K562 (cell line): ENCODE data around the gene TMTC4. TPM values are rescaled to one million over a fixed set of nuclear protein-coding genes. Genes with fewer than 3 reads are reported as not detected.

Source experiments
- ATAC-seq: fragments of 200-7000 bp; cut with Tn5 transposase; 3 replicates; pipeline ENCODE4 v1.9.1; 2020; ENCODE audit warnings: moderate library complexity
- BruUV-seq: library from RNA; stranded (reverse); fragments of 400-500 nt; replicated peaks from 2 replicates; lab custom pipeline; 2021; lab: Mats Ljungman, UMichigan
- CTCF ChIA-PET: fragments of 300-600 bp; formaldehyde crosslinking; extraction: SDS; loops from one replicate; lab custom pipeline; 2021; ENCODE audit warnings: low intra/inter-chr PET ratio; lab: Yijun Ruan, JAX
- POLR2A ChIA-PET: fragments of 300-600, 350-650 bp; sonication (Branson Sonifier 250); formaldehyde crosslinking; extraction: SDS; loops from one replicate; lab custom pipeline; 2021; ENCODE audit warnings: antibody characterized with exemption, inconsistent platforms; lab: Yijun Ruan, JAX
- DNase-seq, 4 experiments: peaks; one replicate each; pipeline versions ENCODE4 v3.0.0 to v3.0.0-alpha.2; 2011 to 2018; ENCODE audit warnings: low spot score in 3 of 4, mixed read lengths in 3 of 4; ENCODE audit errors: extremely low read depth in 1 of 4
- FAIRE-seq: peaks from 2 replicates; lab custom pipeline; 2011; peaks lifted over from hg19 to GRCh38; lab: Jason Lieb, UNC
- H2AFZ ChIP-seq: 2 replicates; pipeline ENCODE4 v1.6.0; 2011; ENCODE audit warnings: low read depth, low read length, control low read depth, inconsistent platforms
- H3K27ac ChIP-seq: fragments of 200-600 bp; 3 replicates; pipeline ENCODE4 v1.8.0; 2011; ENCODE audit warnings: low read depth, mild to moderate bottlenecking, control low read depth, inconsistent platforms, low read length, moderate library complexity, mixed read lengths; ENCODE audit errors: extremely low read depth
- H3K27me3 ChIP-seq, 2 experiments: fragments of 300-600 bp in 1 of 2; 2 replicates in 1 of 2; 3 replicates in 1 of 2; pipeline versions ENCODE4 v1.6.0 to v1.8.0; 2011; ENCODE audit warnings: inconsistent platforms in 2 of 2, low read length in 2 of 2, mild to moderate bottlenecking in 1 of 2, mixed read lengths in 1 of 2, moderate library complexity in 1 of 2; ENCODE audit not compliant: control insufficient read depth in 2 of 2, insufficient read depth in 2 of 2
- H3K36me3 ChIP-seq: fragments of 300-600 bp; 3 replicates; pipeline ENCODE4 v1.8.0; 2011; ENCODE audit warnings: mild to moderate bottlenecking, low read length, inconsistent platforms; ENCODE audit not compliant: control insufficient read depth, insufficient read depth
- H3K4me1 ChIP-seq, 2 experiments: fragments of 200-600 bp in 1 of 2; replicated peaks in 1 of 2; 2 replicates in 1 of 2; 3 replicates in 1 of 2; pipeline versions ENCODE4 v1.5.1 to v1.8.0; 2011; ENCODE audit warnings: inconsistent platforms in 2 of 2, low read length in 2 of 2, mild to moderate bottlenecking in 1 of 2, mixed read lengths in 1 of 2, moderate library complexity in 1 of 2; ENCODE audit not compliant: control insufficient read depth in 2 of 2, insufficient read depth in 2 of 2
- H3K4me2 ChIP-seq: 2 replicates; pipeline ENCODE4 v1.6.1; 2011; ENCODE audit warnings: low read length, control low read depth, inconsistent platforms, mixed read lengths; ENCODE audit not compliant: insufficient read depth
- H3K4me3 ChIP-seq: fragments of 200-600 bp; sonication (generic), shearing (Covaris generic); 2 replicates; pipeline ENCODE4 v1.5.1; 2016; ENCODE audit warnings: control low read depth, inconsistent platforms
- H3K79me2 ChIP-seq: fragments of 200-600 bp; 3 replicates; pipeline ENCODE4 v1.8.0; 2011; ENCODE audit warnings: low read length, inconsistent platforms; ENCODE audit not compliant: control insufficient read depth, insufficient read depth
- H3K9ac ChIP-seq, 2 experiments: 2 replicates each; pipeline versions ENCODE4 v1.6.0 to v1.6.1; 2011; ENCODE audit warnings: low read depth in 2 of 2, low read length in 2 of 2, control low read depth in 1 of 2, inconsistent platforms in 1 of 2, mild to moderate bottlenecking in 1 of 2, mixed read lengths in 1 of 2; ENCODE audit not compliant: insufficient read depth in 1 of 2
- H3K9me1 ChIP-seq: one replicate; pipeline ENCODE4 v1.6.0; 2011; ENCODE audit warnings: inconsistent platforms, mild to moderate bottlenecking, low read length, moderate library complexity; ENCODE audit not compliant: control insufficient read depth, insufficient read depth
- H3K9me3 ChIP-seq: replicated peaks from 2 replicates; pipeline ENCODE4 v1.5.1; 2011; ENCODE audit warnings: low read depth, low read length, inconsistent platforms; ENCODE audit not compliant: control insufficient read depth, insufficient read depth
- H4K20me1 ChIP-seq: replicated peaks from 2 replicates; pipeline ENCODE4 v1.6.1; 2011; ENCODE audit warnings: low read length, inconsistent platforms, mixed read lengths; ENCODE audit not compliant: control insufficient read depth, insufficient read depth
- GATA2 ChIP-seq: sonication (generic); formaldehyde crosslinking; IDR thresholded peaks from 2 replicates; pipeline ENCODE4 v1.4.0; 2020; ENCODE audit warnings: mild to moderate bottlenecking, missing genetic modification reagents
- GTF2A2 ChIP-seq: IDR thresholded peaks from 2 replicates; pipeline ENCODE4 v1.6.1; 2016; ENCODE audit warnings: mild to moderate bottlenecking, missing genetic modification characterization, missing compliant biosample characterization
- KAT2B ChIP-seq: IDR thresholded peaks from one replicate; pipeline ENCODE4 v1.6.1; 2012; ENCODE audit warnings: low read depth, mild to moderate bottlenecking, control low read depth, inconsistent platforms, low read length, moderate library complexity
- MCM3 ChIP-seq: fragments of 450-650 bp; IDR thresholded peaks from 2 replicates; pipeline ENCODE4 v1.6.1; 2016
- MED1 ChIP-seq: sonication (generic); formaldehyde crosslinking; IDR thresholded peaks from 2 replicates; pipeline ENCODE4 v1.8.1; 2023; ENCODE audit warnings: missing genetic modification reagents, borderline replicate concordance
- MEF2A ChIP-seq: IDR thresholded peaks from 2 replicates; pipeline ENCODE4 v1.6.1; 2011; ENCODE audit warnings: low read depth, mild to moderate bottlenecking, low read length, moderate library complexity; ENCODE audit not compliant: control insufficient read depth
- MTA2 ChIP-seq: fragments of 450-650 bp; IDR thresholded peaks from 2 replicates; pipeline ENCODE4 v1.6.1; 2016; ENCODE audit warnings: low read depth
- NRF1 ChIP-seq, 2 experiments: fragments of 450-650 bp; IDR thresholded peaks in 1 of 2; conservative IDR thresholded peaks in 1 of 2; 2 replicates each; pipeline ENCODE4 v1.6.1; 2014; ENCODE audit warnings: mild to moderate bottlenecking in 2 of 2
- PHTF2 ChIP-seq: fragments of 250-450 bp; sonication (Bioruptor Pico); IDR thresholded peaks from 2 replicates; pipeline ENCODE4 v1.5.0; 2021; ENCODE audit warnings: mild to moderate bottlenecking
- TBP ChIP-seq: optimal IDR thresholded peaks from 2 replicates; pipeline ENCODE3; 2011; ENCODE audit warnings: low read depth, low read length, improper control_type of control experiment
- ZC3H11A ChIP-seq: IDR thresholded peaks from 2 replicates; pipeline ENCODE4 v1.6.1; 2012; ENCODE audit warnings: low read depth, low read length, improper control_type of control experiment
- ZNF655 ChIP-seq: fragments of 250-450 bp; sonication (Bioruptor Pico); IDR thresholded peaks from 2 replicates; pipeline ENCODE4 v1.5.0; 2021
- WGBS: fragments of 100-300 bp; shearing (Covaris generic); methylation state at CpG from one replicate; pipeline ENCODE4 v1.1.6; 2016; ENCODE audit warnings: low coverage, mixed read lengths; ENCODE audit not compliant: insufficient coverage; ENCODE audit errors: missing lambda C conversion rate; 5-methylcytosine and 5-hydroxymethylcytosine counted together
- in situ Hi-C: fragments of 300-500 bp; cut with MboI; formaldehyde crosslinking; loops from 4 replicates; pipeline ENCODE4 v1.15.0; 2018; ENCODE audit warnings: inconsistent platforms, mixed read lengths
- intact Hi-C: fragments of 100-400 bp; cut with micrococcal nuclease; formaldehyde crosslinking; loops from 2 replicates; pipeline ENCODE4 v1.14.2; 2022
- polyA plus RNA-seq, 8 experiments: library from polyadenylated mRNA; depleted of rRNA in 4 of 8; stranded (reverse) in 5 of 8; unstranded in 3 of 8; fragments of >200 nt; fragmentation: Nextera tagmentation in 2 of 8; fragmentation: Illumina TruSeq in 1 of 8; extraction: Ambion mirVana in 2 of 8; extraction: Trizol in 1 of 8; gene quantifications; 2 replicates each; pipeline versions ENCODE4 v1.2.1 to v1.2.3, GENCODE V29; 2011 to 2014; ENCODE audit warnings: inconsistent platforms in 1 of 8, missing spikeins in 1 of 8
- total RNA-seq, 7 experiments: library from RNA; depleted of rRNA in 6 of 7; stranded (reverse); fragments of >200 nt in 6 of 7; fragmentation: Illumina TruSeq in 2 of 7; extraction: Trizol in 2 of 7; gene quantifications; 2 replicates each; pipeline versions ENCODE4 v1.2.1 to v1.2.3, GENCODE V29; 2011 to 2021; ENCODE audit warnings: low replicate concordance in 1 of 7
- TF ChIP-seq, protein P1 (sequence below): sonication (generic); formaldehyde crosslinking; IDR thresholded peaks from 2 replicates; pipeline ENCODE4 v1.8.0; 2023; ENCODE audit warnings: missing genetic modification reagents, mild to moderate bottlenecking, borderline replicate concordance
- TF ChIP-seq, protein P2 (sequence below): fragments of 450-650 bp; IDR thresholded peaks from 2 replicates; pipeline ENCODE4 v1.6.1; 2016; ENCODE audit warnings: antibody characterized with exemption
- TF ChIP-seq, protein P3 (sequence below), 2 experiments: fragments of 450-650 bp in 1 of 2; sonication (generic) in 1 of 2; formaldehyde crosslinking in 1 of 2; IDR thresholded peaks in 1 of 2; conservative IDR thresholded peaks in 1 of 2; 2 replicates each; pipeline versions ENCODE4 v1.6.1 to v1.8.1; 2016 to 2023; ENCODE audit warnings: mild to moderate bottlenecking in 2 of 2, moderate library complexity in 2 of 2, inconsistent platforms in 1 of 2, missing genetic modification reagents in 1 of 2

Gene TMTC4
- total and polyA plus RNA-seq, 9 of the 15 experiments (the other 6 are each of a cell fraction or from before 2014, with no cell fraction given) = 3.5 to 16.7 (median 11.8) TPM

- ChIA-PET CTCF (no interaction called here), POLR2A (no interaction called here)
- FAIRE-seq = no peak
- WGBS = 39% methylated on average over 2 of the region's 2 CpGs
- Histone ChIP-seq H3K79me2 (no peaks in the 10 kb centered on the region), H3K4me2 (no peak overlapping the region), H3K9me3 (no peaks in the 10 kb centered on the region; the same call in 1 of the 2 replicates), H3K4me1 (no peaks in the 10 kb centered on the region), H3K27me3 (no peaks in the 10 kb centered on the region), H4K20me1 (no peaks in the 10 kb centered on the region), H2AFZ (no peak overlapping the region), H3K4me3 (no peak overlapping the region), H3K36me3 (peaks cover 9% of the 10 kb centered on the region; the same call in 1 of the 3 replicates), H3K27ac (no peak overlapping the region), H3K9ac (no peak overlapping the region), H3K9me1 (no peaks in the 10 kb centered on the region)
- intact Hi-C loops (no loop called here), in situ Hi-C loops (loop anchor here (25.0 kb wide), 1 partner anchor 1992 kb away; no protein-coding TSS in a partner anchor)
- ATAC-seq = no peak
- no TSS peak for BruUV-seq
- DNase-seq = no peak
- TF ChIP-seq GTF2A2 (tag) (no peak), ZC3H11A (no peak), MTA2 (no peak), PHTF2 (no peak), ZNF655 (CRISPR knock-in tag) (no peak), MCM3 (no peak), NRF1 (conservative IDR thresholded peaks at IDR 0.05 in 1 of 2, IDR thresholded peaks at IDR 0.05 in 1 of 2) (no peak), GATA2 (no peak), TBP (no peak), MED1 (CRISPR knock-in tag) (no peak), KAT2B (no peak), MEF2A (no peak)
- TF ChIP-seq, protein P1, sequence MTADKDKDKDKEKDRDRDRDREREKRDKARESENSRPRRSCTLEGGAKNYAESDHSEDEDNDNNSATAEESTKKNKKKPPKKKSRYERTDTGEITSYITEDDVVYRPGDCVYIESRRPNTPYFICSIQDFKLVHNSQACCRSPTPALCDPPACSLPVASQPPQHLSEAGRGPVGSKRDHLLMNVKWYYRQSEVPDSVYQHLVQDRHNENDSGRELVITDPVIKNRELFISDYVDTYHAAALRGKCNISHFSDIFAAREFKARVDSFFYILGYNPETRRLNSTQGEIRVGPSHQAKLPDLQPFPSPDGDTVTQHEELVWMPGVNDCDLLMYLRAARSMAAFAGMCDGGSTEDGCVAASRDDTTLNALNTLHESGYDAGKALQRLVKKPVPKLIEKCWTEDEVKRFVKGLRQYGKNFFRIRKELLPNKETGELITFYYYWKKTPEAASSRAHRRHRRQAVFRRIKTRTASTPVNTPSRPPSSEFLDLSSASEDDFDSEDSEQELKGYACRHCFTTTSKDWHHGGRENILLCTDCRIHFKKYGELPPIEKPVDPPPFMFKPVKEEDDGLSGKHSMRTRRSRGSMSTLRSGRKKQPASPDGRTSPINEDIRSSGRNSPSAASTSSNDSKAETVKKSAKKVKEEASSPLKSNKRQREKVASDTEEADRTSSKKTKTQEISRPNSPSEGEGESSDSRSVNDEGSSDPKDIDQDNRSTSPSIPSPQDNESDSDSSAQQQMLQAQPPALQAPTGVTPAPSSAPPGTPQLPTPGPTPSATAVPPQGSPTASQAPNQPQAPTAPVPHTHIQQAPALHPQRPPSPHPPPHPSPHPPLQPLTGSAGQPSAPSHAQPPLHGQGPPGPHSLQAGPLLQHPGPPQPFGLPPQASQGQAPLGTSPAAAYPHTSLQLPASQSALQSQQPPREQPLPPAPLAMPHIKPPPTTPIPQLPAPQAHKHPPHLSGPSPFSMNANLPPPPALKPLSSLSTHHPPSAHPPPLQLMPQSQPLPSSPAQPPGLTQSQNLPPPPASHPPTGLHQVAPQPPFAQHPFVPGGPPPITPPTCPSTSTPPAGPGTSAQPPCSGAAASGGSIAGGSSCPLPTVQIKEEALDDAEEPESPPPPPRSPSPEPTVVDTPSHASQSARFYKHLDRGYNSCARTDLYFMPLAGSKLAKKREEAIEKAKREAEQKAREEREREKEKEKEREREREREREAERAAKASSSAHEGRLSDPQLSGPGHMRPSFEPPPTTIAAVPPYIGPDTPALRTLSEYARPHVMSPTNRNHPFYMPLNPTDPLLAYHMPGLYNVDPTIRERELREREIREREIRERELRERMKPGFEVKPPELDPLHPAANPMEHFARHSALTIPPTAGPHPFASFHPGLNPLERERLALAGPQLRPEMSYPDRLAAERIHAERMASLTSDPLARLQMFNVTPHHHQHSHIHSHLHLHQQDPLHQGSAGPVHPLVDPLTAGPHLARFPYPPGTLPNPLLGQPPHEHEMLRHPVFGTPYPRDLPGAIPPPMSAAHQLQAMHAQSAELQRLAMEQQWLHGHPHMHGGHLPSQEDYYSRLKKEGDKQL (CRISPR knock-in tag) = no peak
- TF ChIP-seq, protein P2, sequence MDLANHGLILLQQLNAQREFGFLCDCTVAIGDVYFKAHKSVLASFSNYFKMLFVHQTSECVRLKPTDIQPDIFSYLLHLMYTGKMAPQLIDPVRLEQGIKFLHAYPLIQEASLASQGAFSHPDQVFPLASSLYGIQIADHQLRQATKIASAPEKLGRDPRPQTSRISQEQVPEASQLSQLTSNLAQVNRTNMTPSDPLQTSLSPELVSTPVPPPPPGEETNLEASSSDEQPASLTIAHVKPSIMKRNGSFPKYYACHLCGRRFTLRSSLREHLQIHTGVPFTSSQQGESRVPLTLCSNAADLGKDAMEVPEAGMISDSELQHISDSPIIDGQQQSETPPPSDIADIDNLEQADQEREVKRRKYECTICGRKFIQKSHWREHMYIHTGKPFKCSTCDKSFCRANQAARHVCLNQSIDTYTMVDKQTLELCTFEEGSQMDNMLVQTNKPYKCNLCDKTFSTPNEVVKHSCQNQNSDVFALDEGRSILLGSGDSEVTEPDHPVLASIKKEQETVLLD = no peak
- TF ChIP-seq, protein P3, sequence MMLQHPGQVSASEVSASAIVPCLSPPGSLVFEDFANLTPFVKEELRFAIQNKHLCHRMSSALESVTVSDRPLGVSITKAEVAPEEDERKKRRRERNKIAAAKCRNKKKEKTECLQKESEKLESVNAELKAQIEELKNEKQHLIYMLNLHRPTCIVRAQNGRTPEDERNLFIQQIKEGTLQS (IDR thresholded peaks at IDR 0.05) = no peak
- TF ChIP-seq, protein P3 (CRISPR knock-in tag; conservative IDR thresholded peaks at IDR 0.05) = no peak
Measured at GRCh38 chr13:100619940-100620339, 54.7 kb downstream of the TMTC4 start.
